H9 (cell line): ENCODE measurements around the gene GLB1L3. TPM values are rescaled to one million over a fixed set of nuclear protein-coding genes. Genes with fewer than 3 reads are reported as not detected.

Experiments
- DNase-seq: peaks from one replicate; pipeline ENCODE4 v3.0.0-alpha.2; 2017
- H2AFZ ChIP-seq: one replicate; pipeline ENCODE4 v1.6.1; 2013; ENCODE audit warnings: mild to moderate bottlenecking, low read length, control low read depth, moderate library complexity
- H2AK5ac ChIP-seq: 2 replicates; pipeline ENCODE4 v1.6.1; 2013; ENCODE audit warnings: low read length, control low read depth, mixed read lengths; ENCODE audit not compliant: insufficient read length
- H2BK120ac ChIP-seq: one replicate; pipeline ENCODE4 v1.6.1; 2013; ENCODE audit warnings: low read depth, mild to moderate bottlenecking, low read length, control low read depth, inconsistent platforms; ENCODE audit not compliant: poor library complexity, severe bottlenecking
- H2BK12ac ChIP-seq: 2 replicates; pipeline ENCODE4 v1.6.1; 2013; ENCODE audit warnings: low read length, control low read depth, mixed read lengths, low read depth; ENCODE audit not compliant: insufficient read length
- H2BK15ac ChIP-seq: 2 replicates; pipeline ENCODE4 v1.6.1; 2013; ENCODE audit warnings: low read depth, low read length, control low read depth
- H2BK20ac ChIP-seq: one replicate; pipeline ENCODE4 v1.6.1; 2013; ENCODE audit warnings: low read depth, mild to moderate bottlenecking, low read length, control low read depth, inconsistent platforms; ENCODE audit not compliant: poor library complexity, severe bottlenecking
- H2BK5ac ChIP-seq: 2 replicates; pipeline ENCODE4 v1.6.1; 2013; ENCODE audit warnings: low read length, control low read depth, mixed read lengths; ENCODE audit not compliant: insufficient read length
- H3K14ac ChIP-seq: 2 replicates; pipeline ENCODE4 v1.6.1; 2013; ENCODE audit warnings: low read length, control low read depth; ENCODE audit not compliant: insufficient read depth
- H3K18ac ChIP-seq: 2 replicates; pipeline ENCODE4 v1.6.1; 2013; ENCODE audit warnings: low read depth, mild to moderate bottlenecking, mixed read lengths, low read length, control low read depth; ENCODE audit not compliant: insufficient read length
- H3K23ac ChIP-seq: 2 replicates; pipeline ENCODE4 v1.6.1; 2013; ENCODE audit warnings: low read length, control low read depth, mixed read lengths, low read depth; ENCODE audit not compliant: insufficient read length
- H3K23me2 ChIP-seq: 2 replicates; pipeline ENCODE4 v1.6.1; 2013; ENCODE audit warnings: low read depth, mild to moderate bottlenecking, mixed read lengths, low read length, control low read depth; ENCODE audit not compliant: insufficient read length, poor library complexity, severe bottlenecking
- H3K27ac ChIP-seq: 2 replicates; pipeline ENCODE4 v1.5.1; 2013; ENCODE audit warnings: low read length, control low read depth, mixed read lengths, low read depth; ENCODE audit not compliant: insufficient read length
- H3K27me3 ChIP-seq: 2 replicates; pipeline ENCODE4 v1.6.1; 2013; ENCODE audit warnings: low read length, control low read depth, inconsistent platforms; ENCODE audit not compliant: insufficient read depth
- H3K4ac ChIP-seq: 2 replicates; pipeline ENCODE4 v1.6.1; 2013; ENCODE audit warnings: low read depth, mild to moderate bottlenecking, control low read depth, inconsistent platforms, low read length, moderate library complexity
- H3K4me1 ChIP-seq: 2 replicates; pipeline ENCODE4 v1.6.1; 2013; ENCODE audit warnings: low read length, control low read depth, inconsistent platforms; ENCODE audit not compliant: insufficient read depth
- H3K4me2 ChIP-seq: 2 replicates; pipeline ENCODE4 v1.6.1; 2013; ENCODE audit warnings: low read length, control low read depth, mixed read lengths; ENCODE audit not compliant: insufficient read length, insufficient read depth
- H3K56ac ChIP-seq: 2 replicates; pipeline ENCODE4 v1.6.1; 2013; ENCODE audit warnings: low read depth, mild to moderate bottlenecking, mixed read lengths, low read length, control low read depth; ENCODE audit not compliant: insufficient read length
- H3K79me1 ChIP-seq: 2 replicates; pipeline ENCODE4 v1.6.1; 2013; ENCODE audit warnings: low read depth, mild to moderate bottlenecking, moderate library complexity, low read length, control low read depth, inconsistent platforms; ENCODE audit not compliant: insufficient read depth, poor library complexity, severe bottlenecking
- H3K79me2 ChIP-seq: 2 replicates; pipeline ENCODE4 v1.6.1; 2013; ENCODE audit warnings: low read length, control low read depth, inconsistent platforms; ENCODE audit not compliant: insufficient read depth
- H3K9ac ChIP-seq: 2 replicates; pipeline ENCODE4 v1.6.1; 2013; ENCODE audit warnings: low read length, control low read depth, mixed read lengths; ENCODE audit not compliant: insufficient read length; ENCODE audit errors: extremely low read depth
- H3K9me3 ChIP-seq: one replicate; pipeline ENCODE4 v1.6.1; 2013; ENCODE audit warnings: low read depth, low read length, inconsistent platforms; ENCODE audit not compliant: control insufficient read depth
- H3T11ph ChIP-seq: one replicate; pipeline ENCODE4 v1.6.1; 2013; ENCODE audit warnings: mild to moderate bottlenecking, low read length, control low read depth, inconsistent platforms
- H4K20me1 ChIP-seq: one replicate; pipeline ENCODE4 v1.6.1; 2013; ENCODE audit not compliant: control insufficient read depth, insufficient read length, insufficient read depth
- H4K5ac ChIP-seq: 2 replicates; pipeline ENCODE4 v1.6.1; 2013; ENCODE audit warnings: low read depth, mild to moderate bottlenecking, mixed read lengths, low read length, control low read depth; ENCODE audit not compliant: insufficient read length
- H4K8ac ChIP-seq: replicated peaks from 2 replicates; pipeline ENCODE4 v1.6.1; 2013; ENCODE audit warnings: low read length, control low read depth, mixed read lengths, low read depth; ENCODE audit not compliant: insufficient read length
- H4K91ac ChIP-seq: 2 replicates; pipeline ENCODE4 v1.6.1; 2013; ENCODE audit warnings: low read depth, mild to moderate bottlenecking, moderate library complexity, mixed read lengths, low read length, control low read depth; ENCODE audit not compliant: insufficient read length
- H3K27ac Mint-ChIP-seq, 3 experiments: 2 replicates in 2 of 3; 3 replicates in 1 of 3; pipeline ENCODE4 v1.8.0; 2020 to 2021; ENCODE audit warnings: mixed read lengths in 3 of 3, mild to moderate bottlenecking in 1 of 3, moderate library complexity in 1 of 3
- H3K27me3 Mint-ChIP-seq: 2 replicates; pipeline ENCODE4 v1.8.0; 2021; ENCODE audit warnings: low read depth, mild to moderate bottlenecking, moderate library complexity, mixed read lengths
- H3K36me3 Mint-ChIP-seq, 3 experiments: 2 replicates in 2 of 3; 3 replicates in 1 of 3; pipeline ENCODE4 v1.8.0; 2020 to 2021; ENCODE audit warnings: low read depth in 3 of 3, mixed read lengths in 3 of 3; ENCODE audit not compliant: insufficient read depth in 1 of 3
- H3K4me1 Mint-ChIP-seq, 2 experiments: 2 replicates each; pipeline ENCODE4 v1.8.0; 2020; ENCODE audit warnings: mixed read lengths in 2 of 2
- H3K4me3 Mint-ChIP-seq, 2 experiments: 2 replicates in 1 of 2; 3 replicates in 1 of 2; pipeline ENCODE4 v1.8.0; 2020 to 2021; ENCODE audit warnings: mild to moderate bottlenecking in 2 of 2, mixed read lengths in 2 of 2, moderate library complexity in 1 of 2
- H3K9me3 Mint-ChIP-seq, 2 experiments: 2 replicates in 1 of 2; 3 replicates in 1 of 2; pipeline ENCODE4 v1.8.0; 2020; ENCODE audit warnings: mild to moderate bottlenecking in 2 of 2, mixed read lengths in 2 of 2, moderate library complexity in 1 of 2
- WGBS: extraction: QIAGEN DNeasy Blood & Tissue Kit; methylation state at CpG from one replicate; pipeline ENCODE4 v1.1.7; 2013; ENCODE audit warnings: missing lambda C conversion rate, low lambda C conversion rate, mixed read lengths; ENCODE audit not compliant: insufficient read length; ENCODE audit errors: extremely low coverage; 5-methylcytosine and 5-hydroxymethylcytosine counted together
- total RNA-seq: library from RNA; stranded (reverse); gene quantifications from 2 replicates; pipeline ENCODE4 v1.2.1, GENCODE V29; 2021
- TF ChIP-seq, protein P1 (sequence below): fragments of 200-600 bp; sonication (generic); conservative IDR thresholded peaks from 3 replicates; pipeline ENCODE4 v1.8.0; 2021; ENCODE audit warnings: antibody characterized with exemption, mild to moderate bottlenecking

GLB1L3 gene
- total RNA-seq, 1 experiment from 2014 or later: 11.2 TPM

DNA sequence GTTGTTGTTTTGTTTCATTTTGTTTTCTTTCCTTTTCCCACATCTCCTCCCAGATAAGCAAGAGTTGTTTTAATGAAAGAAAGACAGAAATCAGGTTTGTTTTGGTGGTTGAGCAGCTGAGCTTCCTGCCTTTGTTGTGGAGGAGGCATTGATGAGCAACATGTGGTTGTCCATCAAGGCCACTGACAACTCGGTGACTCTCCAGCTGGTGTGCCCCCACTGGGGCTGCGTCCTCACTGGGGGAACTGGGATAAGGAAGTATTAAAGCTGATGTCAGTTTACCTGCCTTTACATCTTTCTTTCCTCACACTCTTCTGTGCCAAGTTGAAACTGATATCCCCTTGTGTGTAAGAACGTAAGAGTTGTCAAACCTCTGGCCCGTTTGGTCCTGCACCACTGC, 45.8 kb upstream of the GLB1L3 start:
- no CpG with 5 or more reads among the region's 4 CpGs for WGBS
- Histone ChIP-seq H3K27me3 (no peaks in the 10 kb centered on the region), H3K27ac (no peak overlapping the region), H2BK5ac (no peak overlapping the region), H2AK5ac (no peak overlapping the region), H2AFZ (no peak overlapping the region), H2BK20ac (no peak overlapping the region), H3K4me1 (no peaks in the 10 kb centered on the region), H3K23me2 (peaks cover 4% of the 10 kb centered on the region), H3K79me2 (no peaks in the 10 kb centered on the region; the same call in 1 of the 2 replicates), H4K91ac (no peak overlapping the region), H2BK12ac (no peak overlapping the region), H4K5ac (no peak overlapping the region), H4K20me1 (no peaks in the 10 kb centered on the region), H3K79me1 (no peaks in the 10 kb centered on the region), H4K8ac (no peak overlapping the region), H3K14ac (no peak overlapping the region), H3T11ph (no peak overlapping the region), H3K4me2 (no peak overlapping the region), H3K4ac (no peak overlapping the region), H3K9ac (no peak overlapping the region), H3K23ac (no peak overlapping the region), H2BK15ac (no peak overlapping the region), H2BK120ac (no peak overlapping the region), H3K18ac (no peak overlapping the region), H3K9me3 (no peaks in the 10 kb centered on the region), H3K56ac (no peak overlapping the region)
- TF ChIP-seq, protein P1, sequence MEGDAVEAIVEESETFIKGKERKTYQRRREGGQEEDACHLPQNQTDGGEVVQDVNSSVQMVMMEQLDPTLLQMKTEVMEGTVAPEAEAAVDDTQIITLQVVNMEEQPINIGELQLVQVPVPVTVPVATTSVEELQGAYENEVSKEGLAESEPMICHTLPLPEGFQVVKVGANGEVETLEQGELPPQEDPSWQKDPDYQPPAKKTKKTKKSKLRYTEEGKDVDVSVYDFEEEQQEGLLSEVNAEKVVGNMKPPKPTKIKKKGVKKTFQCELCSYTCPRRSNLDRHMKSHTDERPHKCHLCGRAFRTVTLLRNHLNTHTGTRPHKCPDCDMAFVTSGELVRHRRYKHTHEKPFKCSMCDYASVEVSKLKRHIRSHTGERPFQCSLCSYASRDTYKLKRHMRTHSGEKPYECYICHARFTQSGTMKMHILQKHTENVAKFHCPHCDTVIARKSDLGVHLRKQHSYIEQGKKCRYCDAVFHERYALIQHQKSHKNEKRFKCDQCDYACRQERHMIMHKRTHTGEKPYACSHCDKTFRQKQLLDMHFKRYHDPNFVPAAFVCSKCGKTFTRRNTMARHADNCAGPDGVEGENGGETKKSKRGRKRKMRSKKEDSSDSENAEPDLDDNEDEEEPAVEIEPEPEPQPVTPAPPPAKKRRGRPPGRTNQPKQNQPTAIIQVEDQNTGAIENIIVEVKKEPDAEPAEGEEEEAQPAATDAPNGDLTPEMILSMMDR: no peak
- H3K4me1 Mint-ChIP-seq: peaks cover 9 to 19% of the 10 kb centered on the region in 2 experiments
- peaks cover 0 to under 1% (median 0%) of the 10 kb centered on the region in 3 experiments; a peak in 2 of 7 replicates for H3K36me3 Mint-ChIP-seq
- H3K9me3 Mint-ChIP-seq: no peaks in the 10 kb centered on the region
- no peak for DNase-seq
- H3K4me3 Mint-ChIP-seq: no peak overlapping the region
- H3K27me3 Mint-ChIP-seq: peaks cover 6% of the 10 kb centered on the region
- no peak overlapping the region for H3K27ac Mint-ChIP-seq
